OCI-LY7 (cell line): ENCODE measurements around the gene GET3.

Experiments used
- CTCF ChIP-seq: fragments of 200-600 bp; sonication (generic); conservative IDR thresholded peaks from 2 replicates; pipeline ENCODE4 v1.5.1; 2014; ENCODE audit warnings: mild to moderate bottlenecking, antibody characterized with exemption, low read length, moderate library complexity, mixed read lengths
- EZH2phosphoT487 ChIP-seq: fragments of 200-600 bp; sonication (generic); IDR thresholded peaks from 2 replicates; pipeline ENCODE4 v1.6.1; 2018; ENCODE audit warnings: low read depth, borderline replicate concordance, mild to moderate bottlenecking, mixed run types, antibody characterized with exemption, low read length, moderate library complexity, mixed read lengths

- TF ChIP-seq CTCF (no peak), EZH2phosphoT487 (no peak)
These were observed 10.3 kb upstream of the GET3 start for GRCh38 chr19:12726988-12727316.
